DMS53 (cell line): ENCODE measurements around the gene CNTN4.
A peak's percentile ranks its signal among the peaks of the same experiment; 100 is the strongest.
"Not testable (repeated sequence)": the region's sequence is repeated elsewhere in the genome, so short reads cannot be mapped to it uniquely, and the experiment has no call there.

Source experiments
- DNase-seq: peaks from one replicate; lab custom pipeline; 2025; lab: John Stamatoyannopoulos, UW

The CNTN4 gene

DNA sequence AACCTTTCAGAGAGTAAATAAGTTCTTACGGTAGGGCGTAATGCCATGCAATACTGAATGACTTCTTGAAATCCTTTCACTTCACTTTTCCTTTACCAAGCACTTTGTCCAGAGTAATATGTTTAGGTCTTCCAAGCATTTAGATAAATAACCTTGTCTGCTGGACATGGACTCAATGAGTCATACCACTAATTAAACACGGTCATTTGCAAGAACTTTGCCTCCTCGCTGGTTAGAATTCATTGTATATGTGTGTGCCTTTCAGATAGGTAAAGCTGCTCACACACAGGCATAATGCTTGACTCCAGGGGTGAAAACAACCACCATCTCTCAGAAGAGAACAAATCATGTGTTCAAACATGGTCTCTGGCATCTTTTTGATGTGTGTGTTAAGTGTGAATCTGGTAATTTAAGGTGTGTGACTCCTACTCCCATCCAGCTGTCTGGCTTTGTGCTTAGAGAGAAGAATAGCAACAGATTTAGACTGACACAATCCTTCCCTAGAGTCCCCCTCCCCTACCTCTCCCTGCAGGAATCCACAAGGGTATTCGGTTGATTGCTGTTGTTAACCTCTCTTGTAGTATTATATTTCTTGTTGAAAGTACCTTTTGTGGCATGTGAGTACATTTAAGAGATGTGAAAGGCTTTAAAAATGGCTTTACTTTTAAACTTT, 419.0 kb downstream of the CNTN4 start:
- DNase-seq: peak; percentile 23

DNA sequence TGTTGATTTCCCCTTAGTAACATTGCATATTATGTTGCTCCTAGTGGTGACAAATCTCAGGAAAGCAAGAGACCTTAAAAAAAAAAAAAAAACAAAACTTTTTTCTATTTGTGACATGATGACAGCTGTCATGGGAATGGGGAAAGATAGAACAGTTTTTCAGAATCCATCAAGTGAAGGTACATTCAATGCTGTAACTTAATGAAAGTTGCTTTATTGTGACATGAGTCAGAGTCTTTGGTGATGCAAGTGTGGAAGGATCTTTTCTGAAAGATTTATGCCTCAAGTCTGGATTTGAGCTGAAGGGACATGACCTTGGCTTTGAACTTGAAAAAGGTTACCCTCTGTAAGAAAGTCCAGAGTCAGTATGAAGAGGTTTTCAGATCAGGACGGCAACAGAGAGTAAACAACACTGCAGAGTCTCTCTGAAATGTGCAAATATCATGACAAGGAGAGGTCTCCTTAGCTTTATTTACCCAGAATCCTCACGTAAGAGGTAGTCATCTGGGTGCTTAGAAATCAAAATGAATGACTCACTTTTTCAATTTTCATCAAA, 424.7 kb downstream of the CNTN4 start:
- peak; percentile 16 for DNase-seq

DNA sequence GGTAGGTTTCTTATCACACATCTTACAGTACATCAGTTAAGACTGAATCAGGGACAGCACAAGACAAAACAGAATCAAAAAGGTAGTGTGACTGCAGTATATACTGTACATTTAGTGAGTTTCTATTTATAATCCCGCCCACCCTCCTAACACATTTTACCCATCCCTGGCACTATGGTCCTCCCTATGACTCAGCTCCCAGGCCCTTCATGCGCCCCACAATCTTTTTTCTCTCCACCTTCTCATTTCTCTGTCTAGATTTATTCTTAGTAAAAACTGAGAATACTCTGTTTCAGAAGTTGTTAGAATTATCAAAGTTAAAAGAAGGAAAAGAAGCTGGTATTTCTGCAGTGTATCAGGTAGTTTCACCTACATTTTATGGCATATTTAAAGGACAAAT, 427.3 kb downstream of the CNTN4 start:
- DNase-seq: no peak

DNA sequence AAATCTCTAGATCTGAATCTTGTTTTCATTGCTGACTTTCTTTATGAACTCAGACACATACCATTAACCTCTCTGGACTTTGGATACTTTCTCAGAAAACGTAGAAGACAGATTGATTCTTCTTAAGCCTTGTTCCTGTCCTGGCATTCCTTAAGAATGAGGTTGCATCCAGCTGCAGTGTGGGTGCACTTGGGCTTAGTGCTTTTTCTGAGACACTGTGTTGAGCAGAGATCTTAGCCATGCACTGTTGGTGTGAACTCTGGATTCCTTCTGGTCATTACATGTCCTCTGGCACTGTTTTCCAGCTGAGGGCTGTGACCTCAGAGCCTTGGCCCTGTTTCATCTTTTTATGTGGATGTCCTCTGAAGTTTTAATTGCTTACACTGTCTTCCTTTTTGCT, 428.3 kb downstream of the CNTN4 start:
- DNase-seq: no peak

DNA sequence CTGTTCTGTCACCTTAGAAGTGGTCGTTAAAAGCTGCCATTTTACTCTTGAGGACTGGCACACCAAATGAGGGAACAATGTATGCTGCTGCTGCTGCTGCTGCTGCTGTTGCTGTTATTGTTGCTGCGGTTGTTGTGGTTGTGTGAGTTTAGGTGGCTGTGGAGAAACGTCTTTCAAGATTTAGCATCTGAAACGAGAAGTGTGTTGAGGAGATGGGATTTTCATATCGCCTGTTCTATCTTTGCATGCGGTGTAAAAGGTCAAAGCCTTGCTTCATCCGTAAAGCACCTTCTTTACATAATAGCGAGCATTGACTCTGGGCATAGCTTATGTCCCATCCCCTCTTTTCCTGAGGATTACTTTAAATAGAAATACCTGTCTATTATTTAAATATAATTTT, 428.7 kb downstream of the CNTN4 start:
- DNase-seq: not testable (repeated sequence)

DNA sequence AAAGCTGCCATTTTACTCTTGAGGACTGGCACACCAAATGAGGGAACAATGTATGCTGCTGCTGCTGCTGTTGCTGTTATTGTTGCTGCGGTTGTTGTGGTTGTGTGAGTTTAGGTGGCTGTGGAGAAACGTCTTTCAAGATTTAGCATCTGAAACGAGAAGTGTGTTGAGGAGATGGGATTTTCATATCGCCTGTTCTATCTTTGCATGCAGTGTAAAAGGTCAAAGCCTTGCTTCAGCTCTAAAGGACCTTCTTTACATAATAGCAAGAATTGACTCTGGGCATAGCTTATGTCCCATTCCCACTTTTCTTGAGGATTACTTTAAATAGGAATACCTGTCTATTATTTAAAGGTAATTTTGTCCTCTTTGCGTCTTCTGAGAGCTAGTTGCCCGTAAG, 436.1 kb downstream of the CNTN4 start:
- not testable (repeated sequence) for DNase-seq

DNA sequence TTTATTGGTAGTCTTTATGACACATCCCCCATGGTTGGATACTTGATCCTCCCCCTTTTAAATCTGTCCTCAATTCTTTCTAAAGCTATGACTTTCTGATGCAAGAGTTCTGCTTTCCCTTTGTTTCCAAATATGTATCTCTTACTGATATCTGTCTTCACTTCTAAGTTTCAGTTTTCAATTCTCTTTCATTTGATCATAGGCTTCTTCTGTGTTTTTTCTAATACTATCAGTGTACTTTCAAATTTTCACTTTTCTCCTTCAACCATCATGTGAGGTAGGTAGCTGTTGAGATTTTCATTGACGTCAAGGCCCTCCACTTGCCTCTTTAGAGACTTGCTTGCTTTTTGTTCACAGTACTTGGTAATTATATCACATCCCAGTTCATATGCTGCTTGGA, 436.5 kb downstream of the CNTN4 start:
- no peak for DNase-seq

DNA sequence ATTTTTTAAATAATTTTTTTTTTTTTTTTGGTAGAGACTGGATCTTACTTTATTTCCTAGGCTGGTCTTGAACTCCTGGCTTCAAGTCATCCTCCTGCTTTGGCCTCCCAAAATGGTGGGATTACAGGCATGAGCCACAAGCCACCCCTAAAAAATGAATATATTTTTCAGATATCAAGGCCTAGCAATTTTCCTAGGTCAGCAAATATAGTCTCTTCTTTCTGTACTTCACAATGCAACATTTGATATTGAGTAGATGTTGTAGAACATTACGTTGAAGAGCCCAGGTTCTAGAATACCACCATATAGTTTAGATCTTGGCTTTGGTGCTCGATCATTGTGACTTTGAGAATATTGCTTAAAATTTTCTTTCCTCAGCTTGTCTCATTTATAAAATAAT, 437.9 kb downstream of the CNTN4 start:
- DNase-seq: no peak

DNA sequence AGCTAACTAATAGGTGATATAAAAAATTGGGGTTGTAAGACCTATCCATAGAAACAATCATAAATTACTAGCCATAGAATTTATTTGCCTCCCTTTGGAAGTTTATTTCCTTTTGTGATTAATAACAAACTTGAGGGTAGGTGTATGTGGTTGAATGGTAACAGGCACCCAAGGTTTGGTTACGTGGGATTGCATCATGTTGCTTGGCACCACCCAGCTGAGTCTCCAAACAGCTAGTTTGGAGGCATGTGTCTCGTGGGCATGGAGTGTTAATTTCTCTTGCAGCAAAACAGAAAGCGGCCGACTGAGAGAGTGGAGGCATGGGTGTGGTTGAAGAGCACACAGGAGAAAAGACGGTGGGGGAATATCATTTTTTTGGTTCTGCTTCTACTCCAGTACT, 441.4 kb downstream of the CNTN4 start:
- peak; percentile 0 for DNase-seq

DNA sequence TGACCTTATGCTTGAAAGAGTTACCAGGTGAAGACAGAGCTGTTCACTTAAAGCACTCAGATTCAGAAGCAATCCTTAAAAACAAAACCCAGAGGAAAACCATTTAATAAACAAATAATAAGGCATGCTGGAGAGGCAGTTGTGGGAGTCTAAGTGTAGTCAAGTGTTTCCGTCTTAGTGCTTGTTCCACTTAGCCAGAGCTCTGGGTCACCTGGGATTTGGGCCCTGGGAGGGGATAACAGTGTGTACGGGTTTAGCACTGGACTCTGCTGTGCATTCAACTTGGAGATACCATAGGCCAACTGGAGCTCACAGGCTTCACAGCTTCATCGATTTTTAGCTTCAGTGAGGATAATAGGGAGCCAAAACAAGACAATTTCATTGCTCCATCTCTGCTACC, 444.6 kb downstream of the CNTN4 start:
- DNase-seq: no peak

DNA sequence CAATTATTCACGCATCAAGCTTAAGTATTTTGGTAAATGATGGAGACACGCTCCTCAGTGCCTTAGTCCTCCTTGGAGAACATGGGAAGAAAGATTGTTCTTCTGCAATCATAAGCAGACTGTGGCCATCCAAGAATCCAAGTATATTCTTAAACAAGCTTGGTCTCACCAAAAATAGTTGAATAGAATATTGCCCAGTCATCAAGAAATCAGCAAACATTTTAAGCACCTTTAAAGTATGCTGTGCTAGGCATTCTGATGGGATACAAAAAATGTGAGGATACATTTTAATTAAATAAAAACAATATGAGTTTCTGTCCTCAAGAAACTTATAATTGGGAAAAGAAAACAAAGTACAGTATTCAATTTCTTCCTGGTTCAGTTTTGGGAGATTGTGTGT, 445.5 kb downstream of the CNTN4 start:
- DNase-seq: no peak

DNA sequence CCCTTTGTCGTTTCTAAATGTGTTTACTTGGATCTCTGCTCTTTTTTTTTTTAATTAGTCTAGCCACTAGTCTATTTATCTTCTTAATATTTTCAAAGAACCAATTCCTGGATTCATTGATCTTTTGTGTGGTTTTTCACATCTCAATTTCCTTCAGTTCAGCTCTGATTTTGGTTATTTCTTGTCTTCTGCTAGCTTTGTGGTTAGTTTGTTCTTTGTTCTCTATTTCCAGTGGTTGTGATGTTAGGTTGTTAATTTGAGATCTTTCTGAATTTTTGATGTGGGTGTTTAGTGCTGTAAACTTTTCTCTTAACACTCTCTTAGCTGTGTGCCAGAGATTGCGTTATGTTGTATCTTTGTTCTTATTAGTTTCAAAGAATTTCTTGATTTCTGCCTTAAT, 446.1 kb downstream of the CNTN4 start:
- no peak for DNase-seq

DNA sequence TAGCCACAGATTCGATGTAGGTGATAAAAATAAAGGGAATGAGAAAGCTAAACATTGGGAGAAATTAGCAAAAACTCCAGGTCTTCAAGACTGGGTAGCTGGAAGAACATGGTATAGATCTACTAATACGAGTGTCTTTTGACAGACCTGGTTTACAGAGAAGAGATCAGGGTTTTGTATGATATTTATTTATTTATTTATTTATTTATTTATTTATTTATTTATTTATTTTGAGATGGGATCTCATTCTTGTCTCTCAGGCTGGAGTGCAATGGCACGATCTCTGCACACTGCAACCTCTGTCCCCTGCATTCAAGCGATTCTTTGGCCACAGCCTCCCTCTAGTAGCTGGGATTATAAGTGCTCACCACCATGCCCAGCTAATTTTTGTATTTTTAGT, 448.4 kb downstream of the CNTN4 start:
- no peak for DNase-seq

DNA sequence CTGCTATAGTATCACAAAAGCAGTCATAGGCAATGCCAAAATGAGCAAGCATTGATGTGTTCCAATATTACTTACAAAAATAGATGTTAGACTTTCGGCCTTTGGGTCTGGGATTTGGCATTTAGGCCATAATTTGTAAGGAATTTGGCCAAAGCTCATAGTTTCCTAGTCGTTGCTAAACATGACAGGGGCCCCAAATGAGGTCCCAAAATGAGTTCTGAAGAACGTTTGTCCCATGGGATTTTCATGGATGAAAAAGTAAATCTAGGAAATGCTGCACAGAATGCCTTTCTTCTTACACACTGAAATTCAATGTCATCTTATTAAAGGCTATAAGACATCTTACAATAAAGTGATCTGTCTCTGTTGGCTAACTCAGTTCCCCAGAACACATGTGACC, 456.0 kb downstream of the CNTN4 start:
- DNase-seq: no peak

DNA sequence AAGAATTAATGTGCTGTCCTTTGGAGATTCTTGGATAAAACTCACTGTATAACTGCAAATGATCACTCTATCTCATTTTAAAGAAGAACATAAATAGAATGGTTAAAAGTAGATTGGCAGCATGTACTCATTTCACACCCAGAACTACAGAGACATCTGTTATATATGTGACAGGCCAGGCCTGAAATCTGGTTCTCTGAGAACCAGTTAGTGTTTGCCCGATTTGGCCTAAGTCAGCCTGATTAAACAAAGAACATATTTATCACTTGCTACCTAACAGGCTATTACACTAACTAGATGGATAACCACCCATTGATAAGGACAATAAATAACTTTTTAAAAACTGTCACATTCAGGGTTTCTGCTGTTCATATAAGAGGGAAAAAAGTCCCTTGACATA, 460.1 kb downstream of the CNTN4 start:
- DNase-seq: no peak

DNA sequence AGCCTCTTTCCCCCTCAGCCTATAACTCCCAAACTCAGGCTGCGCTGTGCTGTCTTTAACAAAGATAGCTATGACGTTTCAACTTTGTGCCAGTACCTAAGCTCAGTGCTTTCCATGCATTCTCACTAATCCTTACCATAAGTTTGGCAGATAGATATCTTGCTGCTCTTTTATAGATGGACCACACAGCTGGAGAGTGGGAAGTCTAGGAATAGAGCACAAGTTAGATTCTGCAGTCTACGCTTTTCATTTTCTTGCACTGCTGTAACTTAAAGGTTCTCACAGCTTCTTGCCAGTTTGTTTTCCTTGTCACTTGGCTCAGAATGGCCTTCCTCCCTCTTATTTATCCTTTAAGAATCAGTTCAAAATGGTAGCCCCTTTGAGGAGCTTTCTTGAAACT, 468.8 kb downstream of the CNTN4 start:
- DNase-seq: no peak

DNA sequence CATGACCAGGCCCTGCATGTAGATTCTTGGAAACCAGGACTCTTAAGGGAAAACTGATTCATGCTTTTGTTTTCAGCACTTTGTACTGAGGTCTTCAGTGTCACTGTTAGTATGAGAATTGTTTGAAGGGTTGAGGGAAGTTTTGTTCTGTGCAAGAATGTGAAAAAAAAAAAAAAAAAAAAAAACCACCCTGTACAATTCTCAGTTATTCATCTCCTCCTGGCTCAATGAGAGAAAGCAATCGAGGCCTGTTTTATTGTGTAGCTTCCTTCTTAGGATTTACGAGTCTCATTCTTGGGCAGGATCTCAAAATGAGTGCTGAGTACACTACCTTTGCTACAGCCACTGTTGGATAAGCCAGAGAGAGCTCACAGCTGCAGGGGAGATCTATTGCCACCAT, 469.5 kb downstream of the CNTN4 start:
- no peak for DNase-seq

DNA sequence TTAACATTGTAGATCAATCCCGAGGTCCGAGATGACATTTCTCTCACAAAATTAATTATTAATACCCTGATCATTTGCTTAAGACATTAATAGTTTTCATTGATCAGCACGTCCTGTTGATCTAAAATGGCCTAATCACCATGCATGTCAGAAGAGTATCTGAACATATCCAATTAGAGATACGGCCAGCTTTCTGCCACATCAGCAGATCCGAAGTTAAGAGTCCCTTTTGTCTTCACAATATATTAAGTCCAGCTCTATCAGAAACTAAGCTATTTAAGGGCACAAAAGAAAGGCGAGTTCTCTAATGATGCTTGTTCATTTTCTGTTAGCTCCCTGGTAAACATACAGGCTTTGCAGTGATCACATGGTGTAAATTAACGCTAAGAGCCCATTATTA, 470.3 kb downstream of the CNTN4 start:
- DNase-seq: no peak

DNA sequence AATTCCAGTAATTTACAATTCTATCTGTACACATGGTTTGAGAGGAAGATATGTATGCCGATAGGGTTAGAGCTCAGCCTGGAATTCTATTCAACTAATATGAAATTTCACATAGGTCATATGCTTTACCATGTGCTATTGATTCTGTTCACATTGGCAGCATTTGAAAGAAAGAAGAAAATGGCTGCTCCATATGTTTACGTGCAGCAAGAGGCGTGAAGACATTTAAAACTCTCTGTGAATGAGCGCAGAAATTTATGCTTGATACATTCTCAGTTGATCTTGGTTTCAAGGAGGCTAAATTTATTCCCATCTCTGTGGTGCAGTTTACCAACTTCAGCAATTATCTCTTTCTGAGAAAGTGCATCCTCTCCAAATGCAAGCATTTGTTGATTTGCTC, 478.9 kb downstream of the CNTN4 start:
- no peak for DNase-seq

DNA sequence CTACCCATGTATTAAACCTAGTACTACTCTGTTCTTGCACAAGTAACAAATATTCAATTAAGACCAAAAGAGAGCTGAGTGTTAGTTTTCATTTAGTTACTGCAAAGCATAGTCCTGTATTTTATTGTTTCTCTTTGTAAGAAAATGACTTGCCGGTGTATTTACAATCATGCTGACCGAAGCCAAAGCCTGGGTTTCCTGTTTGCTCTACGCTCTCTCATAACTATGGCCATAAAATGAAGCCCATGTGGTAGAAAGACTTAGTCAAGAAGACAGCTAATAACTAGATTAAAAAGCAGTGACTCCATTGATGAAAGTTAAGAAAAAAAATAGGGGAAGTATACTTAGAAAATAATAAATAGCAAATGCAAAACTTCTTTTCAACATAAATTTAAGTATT, 479.9 kb downstream of the CNTN4 start:
- no peak for DNase-seq

DNA sequence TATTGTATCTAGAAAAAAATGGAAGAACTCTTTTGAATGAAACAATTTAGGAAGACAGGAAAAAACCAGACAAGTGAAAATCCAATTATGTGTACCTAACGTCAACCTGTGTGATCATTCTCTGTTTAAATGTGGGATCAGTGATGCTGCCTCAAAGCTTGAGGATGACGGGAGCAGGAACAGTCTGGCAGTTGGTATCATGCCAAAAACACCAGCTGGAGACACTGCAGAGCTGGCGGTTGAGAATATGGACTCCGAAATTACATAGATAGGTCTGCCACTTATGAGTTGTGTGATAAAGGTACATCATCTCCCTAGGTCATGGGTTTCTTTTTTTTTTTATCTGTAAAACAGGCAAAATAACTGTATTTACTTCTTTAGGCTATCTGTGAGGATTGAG, 480.5 kb downstream of the CNTN4 start:
- DNase-seq: peak; percentile 0

DNA sequence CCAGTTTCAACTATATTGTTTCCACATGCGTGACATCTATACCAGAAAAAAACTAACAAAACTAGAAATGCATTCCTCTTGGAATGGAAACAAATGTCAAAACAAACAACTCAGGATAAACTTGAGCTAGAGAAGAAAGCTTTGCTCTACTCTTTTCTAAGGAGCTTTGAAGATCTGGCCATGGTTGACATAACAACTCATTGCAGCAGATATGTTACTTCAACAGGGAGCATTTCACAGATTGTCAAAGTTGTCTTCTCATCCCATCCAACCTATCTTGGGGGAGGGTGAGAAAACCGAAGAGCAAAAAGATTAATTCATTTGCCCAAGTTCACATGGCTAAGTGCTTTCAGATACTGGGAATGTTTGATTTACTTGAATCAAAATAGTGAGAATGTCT, 484.4 kb downstream of the CNTN4 start:
- DNase-seq: no peak

DNA sequence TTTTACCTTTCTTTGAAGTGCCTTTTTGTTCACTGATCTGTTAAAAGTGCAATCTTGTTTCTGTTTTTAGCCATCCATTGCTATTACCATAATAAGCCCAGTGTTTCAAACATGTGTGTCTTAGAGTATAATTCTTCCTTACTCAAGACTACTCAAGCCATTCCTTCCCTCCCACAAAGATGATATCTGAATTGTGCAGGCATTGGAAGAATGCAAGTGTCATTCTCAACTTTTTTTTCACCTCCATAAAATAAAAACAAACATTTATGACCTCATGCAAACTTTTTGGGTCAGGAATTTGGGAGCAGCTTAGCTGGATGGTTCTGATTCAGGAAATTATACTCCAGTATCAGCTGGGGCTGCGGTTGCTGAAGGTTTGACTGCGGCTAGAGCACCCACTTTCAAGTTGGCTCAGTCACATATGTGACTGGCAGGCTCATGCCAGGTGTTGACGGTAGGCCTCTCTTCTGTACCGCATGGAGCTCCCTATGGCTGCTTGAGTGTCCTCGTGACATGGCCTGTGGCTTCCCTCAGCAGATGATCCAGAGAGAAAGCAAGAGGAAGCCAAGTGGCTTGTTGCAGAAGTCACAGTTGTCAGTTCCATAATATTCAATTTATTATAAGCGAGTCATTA, 490.8 kb downstream of the CNTN4 start:
- no peak for DNase-seq

DNA sequence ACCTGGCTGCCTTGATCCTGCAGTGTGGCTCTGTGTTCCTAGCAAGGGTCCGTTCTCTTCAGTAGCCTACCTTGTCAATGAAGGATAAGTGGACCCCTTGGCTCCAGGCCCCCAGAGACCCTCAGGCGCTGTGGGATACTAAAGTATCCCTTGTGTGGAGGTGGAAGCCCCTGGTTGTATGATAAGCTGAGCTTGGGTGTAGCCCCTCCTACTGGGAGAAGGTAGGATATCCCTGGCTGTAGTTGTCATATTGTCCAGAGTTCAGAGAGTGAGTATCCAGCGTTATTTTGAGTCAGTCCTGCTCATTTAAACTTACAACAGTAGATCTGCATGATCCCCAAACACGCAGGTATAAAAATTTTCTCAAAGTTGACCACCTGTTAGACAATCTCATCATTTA, 496.8 kb downstream of the CNTN4 start:
- DNase-seq: no peak
